Endometrial microvascular endothelial cells (primary cell): ENCODE results near the gene APC2. TPM values are rescaled to one million over a fixed set of nuclear protein-coding genes. Genes with fewer than 3 reads are reported as not detected.
"Not testable (repeated sequence)": the region's sequence is repeated elsewhere in the genome, so short reads cannot be mapped to it uniquely, and the experiment has no call there.

Source experiments
- in situ Hi-C: cut with HindIII; loops from 2 replicates; pipeline ENCODE4 v1.10.0; 2017; ENCODE audit warnings: low sequenced_read_pairs, low pct_unique_long_range_greater_than_20kb; ENCODE audit errors: inconsistent ontology term
- total RNA-seq: library from RNA; depleted of rRNA; stranded (reverse); fragments of >200 nt; gene quantifications from one replicate; pipeline ENCODE4 v1.2.3, GENCODE V29; 2015; ENCODE audit errors: inconsistent ontology term

APC2 gene
- total RNA-seq, 1 donor from 2014 or later, result not detected

DNA sequence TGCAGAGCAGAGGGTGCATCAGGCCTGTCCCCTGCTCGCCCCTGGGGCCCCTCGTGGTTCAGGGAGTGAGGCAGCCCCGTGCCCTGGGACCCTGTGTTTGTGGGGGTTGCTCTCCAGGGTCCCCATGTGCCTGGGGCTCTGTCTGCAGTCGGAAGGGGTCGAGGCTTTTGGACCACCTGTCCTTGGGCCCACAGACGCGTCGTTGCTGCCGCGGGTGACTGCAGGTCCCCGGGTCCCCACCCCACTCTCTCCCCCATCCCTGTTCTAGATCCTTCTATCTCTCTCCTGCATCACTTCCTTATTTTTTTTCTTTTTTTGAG, 38.3 kb downstream of the APC2 start:
- in situ Hi-C loops, result no loop called here

DNA sequence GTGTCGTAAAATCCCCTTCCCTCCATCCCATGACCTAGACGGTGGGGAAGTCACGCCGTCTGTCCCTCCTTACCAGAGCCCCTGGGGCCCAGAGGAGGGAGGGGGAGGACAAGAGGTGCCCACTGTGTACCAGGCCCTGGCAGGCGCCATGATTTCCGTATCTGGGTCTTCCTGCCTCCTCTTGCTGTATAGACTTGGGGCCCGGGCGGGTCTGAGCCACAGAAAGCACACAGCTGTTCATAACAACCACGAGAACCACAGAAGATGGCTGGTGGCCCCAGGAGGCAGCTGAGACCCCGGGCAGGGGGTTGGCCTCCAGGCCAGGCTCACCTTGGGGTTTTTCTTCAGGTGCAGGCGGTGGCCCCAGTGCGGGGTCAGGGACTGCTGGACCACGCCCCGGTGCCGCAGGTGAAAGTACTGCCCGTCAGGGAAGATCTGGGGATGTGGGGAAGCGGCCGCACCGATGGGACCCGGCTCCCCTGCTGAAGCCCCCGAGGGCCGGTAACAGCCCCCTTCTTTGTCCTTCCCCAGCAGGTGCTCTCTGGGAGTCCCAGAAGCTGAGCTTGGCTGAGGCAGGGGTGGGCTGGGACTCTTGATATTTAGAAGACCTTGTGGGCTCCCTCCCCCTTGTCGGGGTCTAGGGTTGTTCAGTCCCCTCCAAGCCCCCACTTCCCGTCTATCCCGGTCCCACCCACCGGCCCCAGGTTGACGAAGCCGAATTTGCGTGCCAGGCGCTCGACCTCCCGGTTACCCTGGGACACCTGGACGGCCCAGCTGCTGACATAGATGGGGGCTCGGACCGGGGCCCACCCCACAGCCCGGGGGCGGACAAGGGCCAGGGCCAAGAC, 39.8 kb downstream of the APC2 start:
- in situ Hi-C loops, result no loop called here

DNA sequence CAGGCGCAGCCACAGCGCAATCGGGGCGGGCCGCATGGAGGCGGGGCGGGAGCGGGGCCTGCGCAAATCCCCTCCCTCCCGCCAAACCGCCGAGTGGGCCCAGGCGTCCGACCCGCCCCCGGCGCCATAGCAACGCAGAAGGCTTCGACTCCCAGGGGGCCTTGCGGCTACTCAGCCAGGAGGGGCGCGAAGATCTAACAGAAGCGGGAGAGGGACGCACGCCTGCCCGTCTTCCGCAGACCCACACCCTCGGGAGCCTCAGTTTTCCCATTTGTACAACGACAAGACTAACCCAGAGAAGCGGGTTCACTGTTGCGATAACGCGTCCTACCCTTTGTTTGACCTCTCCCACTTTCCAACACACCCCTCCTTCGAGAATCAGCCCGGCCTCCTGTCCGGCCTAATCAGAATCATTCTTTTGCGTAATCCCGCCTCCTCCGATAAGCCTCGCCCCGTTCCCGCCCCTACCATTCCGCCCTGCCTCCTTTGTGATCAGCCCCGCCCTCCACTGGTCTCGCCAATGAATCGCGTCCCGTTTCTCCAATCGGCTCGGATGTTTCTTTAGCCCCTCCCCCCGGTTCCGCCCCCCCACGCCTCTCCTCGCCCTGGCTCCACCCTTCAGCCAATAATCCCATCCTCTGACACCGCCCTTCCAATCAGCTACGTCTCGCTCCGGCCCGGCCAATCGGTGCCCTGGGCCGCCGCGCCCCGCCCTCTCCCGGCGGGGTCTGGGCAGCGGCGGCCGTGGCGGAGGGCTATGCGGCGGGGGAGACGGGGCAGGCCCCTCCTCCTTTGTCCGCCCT, 40.6 kb downstream of the APC2 start, which contains the start of gene PCSK4:
PCSK4 (minus strand) TSS at position 40 of the 803 bp plus-strand sequence; CDS start at position 36, 4 bp downstream.
- in situ Hi-C loops, result no loop called here

DNA sequence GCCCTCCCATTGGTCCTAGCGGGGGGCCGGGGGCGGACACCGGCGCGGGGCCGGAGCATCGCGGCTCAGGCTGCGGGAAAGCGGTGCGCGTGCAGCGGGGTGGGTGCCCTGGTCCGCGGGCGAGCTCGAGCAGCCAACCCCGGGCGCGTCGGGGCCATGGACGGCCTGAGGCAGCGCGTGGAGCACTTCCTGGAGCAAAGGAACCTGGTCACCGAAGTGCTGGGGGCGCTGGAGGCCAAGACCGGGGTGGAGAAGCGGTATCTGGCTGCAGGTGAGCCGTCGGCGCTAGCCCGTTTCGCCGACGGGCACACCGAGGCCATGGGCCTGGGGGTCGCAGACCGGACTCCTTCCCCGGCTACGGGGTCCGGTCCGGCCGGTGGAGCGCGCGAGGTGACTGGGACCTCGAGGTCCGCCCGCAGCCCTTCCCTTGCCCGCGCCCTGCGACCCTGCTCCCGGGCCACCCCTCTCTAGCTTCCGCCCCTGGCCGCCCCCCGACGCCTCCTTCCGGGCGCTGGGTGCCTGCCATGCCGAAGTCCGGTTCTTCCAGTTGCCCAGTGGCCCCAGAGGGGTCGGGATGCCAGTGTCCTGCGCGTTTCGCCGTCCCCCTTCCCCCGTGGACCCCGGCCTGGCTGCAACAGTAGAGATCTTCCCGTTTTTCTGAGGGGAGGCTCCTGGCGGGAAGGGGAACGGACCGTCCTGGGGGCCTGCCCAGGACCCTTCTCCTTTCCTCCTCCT, 41.4 kb downstream of the APC2 start, which contains the start of gene REEP6:
REEP6 (plus strand) TSS at position 68 of the 735 bp plus-strand sequence; CDS start at position 157, 89 bp downstream.
- in situ Hi-C loops, result no loop called here

DNA sequence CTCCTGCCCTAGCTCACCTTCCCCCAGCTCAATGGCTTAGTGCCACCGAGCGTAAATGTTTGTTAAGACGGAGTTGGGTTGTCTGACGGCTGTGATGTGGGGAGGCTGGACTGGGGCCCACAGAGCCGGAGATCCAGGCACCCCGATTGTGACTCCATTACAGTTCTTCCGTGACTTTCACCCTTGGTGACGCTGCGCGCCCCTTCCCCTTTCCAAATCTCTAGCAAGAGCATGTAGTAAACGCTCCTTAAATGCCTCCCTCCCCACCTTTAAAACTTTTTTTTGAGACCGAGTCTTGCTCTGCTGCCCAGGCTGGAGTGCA, 41.9 kb downstream of the APC2 start:
- in situ Hi-C loops, result no loop called here

DNA sequence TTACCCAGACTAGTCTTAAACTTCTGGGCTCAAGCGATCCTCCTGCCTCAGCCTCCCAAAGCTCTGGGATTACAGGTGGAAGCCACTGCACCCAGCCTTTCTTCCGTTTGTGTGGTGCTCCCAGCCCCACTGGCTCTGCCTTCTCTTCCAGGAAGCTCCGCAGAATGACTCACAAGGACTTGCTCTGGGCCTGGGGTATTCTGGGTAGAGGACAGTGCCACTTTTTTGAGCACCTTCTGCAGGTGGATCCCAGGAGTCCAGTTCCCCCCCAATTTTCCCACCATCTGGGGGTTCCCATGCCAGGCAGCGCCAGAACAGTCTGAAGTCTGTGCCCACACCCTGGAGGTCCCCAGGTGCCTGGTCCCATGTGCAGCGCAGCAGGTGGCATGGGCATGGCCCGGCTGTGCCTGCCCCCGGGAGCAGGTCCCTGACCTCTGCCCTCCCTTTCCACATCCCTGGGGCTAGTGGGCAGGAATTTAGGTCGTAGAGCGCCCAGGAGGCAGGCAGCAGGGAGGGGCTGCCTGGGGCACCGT, 42.6 kb downstream of the APC2 start:
- in situ Hi-C loops, result no loop called here

DNA sequence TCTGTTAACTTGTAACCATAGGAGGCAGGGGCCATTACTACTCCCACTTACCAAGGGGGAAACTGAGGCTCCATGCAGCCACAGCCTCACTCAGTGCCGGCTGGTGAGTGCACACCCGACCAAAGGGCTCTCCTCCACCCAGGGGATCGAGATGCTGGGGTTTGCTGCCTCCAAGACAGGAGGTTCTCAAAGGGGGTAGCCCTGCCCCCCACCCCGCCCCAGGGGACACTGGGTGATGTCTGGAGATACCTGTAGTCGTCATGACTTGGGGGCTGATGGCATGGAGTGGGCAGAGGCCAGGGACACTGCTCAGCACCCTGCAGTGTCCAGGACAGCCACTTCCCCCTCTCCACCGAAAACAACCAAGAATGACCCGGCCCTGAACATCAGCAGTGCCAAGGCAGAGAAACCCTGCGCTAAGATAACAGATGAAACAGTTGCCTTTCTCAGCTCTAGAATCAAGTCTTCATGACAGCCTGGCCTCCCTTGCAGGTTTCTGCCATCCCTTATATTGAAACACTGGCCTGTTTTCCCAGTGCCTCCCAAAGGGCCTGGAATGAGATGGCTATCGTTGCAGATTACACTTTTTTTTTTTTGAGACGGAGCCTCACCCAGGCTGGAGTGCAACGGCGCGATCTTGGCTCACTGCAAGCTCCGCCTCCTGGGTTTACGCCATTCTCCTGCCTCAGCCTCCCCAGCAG, 44.3 kb downstream of the APC2 start:
- in situ Hi-C loops, result no loop called here

DNA sequence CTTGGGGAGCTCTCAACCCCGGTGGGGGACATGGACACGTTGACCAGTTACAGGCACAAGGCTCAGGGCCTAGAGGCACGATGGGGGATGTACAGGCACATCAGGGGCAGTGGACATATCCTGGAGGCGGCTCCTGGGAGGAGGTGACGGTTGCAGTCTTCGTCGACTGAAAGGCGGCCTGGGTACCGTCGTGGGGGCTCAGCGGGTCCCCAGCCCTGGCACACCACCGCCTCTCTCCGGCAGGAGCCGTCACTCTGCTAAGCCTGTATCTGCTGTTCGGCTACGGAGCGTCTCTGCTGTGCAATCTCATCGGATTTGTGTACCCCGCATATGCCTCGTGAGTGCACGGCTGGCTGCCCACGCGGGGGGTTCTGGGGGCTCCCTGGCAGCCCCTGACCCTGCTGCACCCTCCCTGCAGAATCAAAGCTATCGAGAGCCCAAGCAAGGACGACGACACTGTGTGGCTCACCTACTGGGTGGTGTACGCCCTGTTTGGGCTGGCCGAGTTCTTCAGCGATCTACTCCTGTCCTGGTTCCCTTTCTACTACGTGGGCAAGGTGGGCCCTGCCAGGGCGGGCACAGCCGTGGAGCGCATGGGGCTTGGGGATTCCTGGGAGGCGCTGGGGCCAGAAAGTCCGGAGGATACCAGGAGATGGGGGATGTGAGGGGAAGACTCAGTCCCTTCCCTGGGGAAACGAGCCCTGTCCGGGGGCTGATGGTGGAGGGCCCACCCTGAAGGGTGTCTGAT, 45.3 kb downstream of the APC2 start:
- in situ Hi-C loops, result no loop called here

DNA sequence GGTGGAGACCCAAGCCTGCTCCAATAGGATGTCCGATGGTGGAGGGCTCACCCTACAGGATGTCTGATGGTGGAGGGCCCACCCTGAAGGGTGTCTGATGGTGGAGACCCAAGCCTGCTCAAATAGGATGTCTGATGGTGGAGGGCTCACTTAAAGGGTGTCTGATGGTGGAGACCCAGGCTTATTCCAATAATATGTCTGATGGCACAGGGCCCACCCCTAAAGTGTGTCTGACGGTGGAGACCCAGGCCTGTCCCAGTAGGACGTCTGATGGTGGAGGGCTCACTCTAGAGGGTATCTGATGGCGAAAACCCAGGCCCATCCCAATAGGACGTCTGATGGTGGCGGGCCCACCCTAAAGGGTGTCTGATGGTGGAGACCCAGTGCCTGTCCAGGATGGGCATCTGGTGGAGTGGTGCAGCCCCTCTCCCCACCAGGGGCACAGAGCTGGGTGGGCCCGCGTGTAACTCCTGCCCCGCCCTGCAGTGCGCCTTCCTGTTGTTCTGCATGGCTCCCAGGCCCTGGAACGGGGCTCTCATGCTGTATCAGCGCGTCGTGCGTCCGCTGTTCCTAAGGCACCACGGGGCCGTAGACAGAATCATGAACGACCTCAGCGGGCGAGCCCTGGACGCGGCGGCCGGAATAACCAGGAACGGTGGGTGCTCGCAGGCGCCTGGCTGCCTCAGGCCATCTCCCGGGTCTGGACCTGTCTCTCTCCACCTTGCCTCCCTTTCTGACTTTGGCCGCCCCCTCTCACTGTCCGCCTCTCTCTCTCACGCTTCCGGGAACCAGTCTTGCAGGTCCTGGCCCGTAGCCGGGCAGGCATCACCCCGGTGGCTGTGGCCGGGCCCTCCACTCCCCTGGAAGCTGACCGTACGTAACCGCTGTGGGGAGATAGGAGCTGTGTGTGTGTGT, 46.1 kb downstream of the APC2 start:
- in situ Hi-C loops, result no loop called here

DNA sequence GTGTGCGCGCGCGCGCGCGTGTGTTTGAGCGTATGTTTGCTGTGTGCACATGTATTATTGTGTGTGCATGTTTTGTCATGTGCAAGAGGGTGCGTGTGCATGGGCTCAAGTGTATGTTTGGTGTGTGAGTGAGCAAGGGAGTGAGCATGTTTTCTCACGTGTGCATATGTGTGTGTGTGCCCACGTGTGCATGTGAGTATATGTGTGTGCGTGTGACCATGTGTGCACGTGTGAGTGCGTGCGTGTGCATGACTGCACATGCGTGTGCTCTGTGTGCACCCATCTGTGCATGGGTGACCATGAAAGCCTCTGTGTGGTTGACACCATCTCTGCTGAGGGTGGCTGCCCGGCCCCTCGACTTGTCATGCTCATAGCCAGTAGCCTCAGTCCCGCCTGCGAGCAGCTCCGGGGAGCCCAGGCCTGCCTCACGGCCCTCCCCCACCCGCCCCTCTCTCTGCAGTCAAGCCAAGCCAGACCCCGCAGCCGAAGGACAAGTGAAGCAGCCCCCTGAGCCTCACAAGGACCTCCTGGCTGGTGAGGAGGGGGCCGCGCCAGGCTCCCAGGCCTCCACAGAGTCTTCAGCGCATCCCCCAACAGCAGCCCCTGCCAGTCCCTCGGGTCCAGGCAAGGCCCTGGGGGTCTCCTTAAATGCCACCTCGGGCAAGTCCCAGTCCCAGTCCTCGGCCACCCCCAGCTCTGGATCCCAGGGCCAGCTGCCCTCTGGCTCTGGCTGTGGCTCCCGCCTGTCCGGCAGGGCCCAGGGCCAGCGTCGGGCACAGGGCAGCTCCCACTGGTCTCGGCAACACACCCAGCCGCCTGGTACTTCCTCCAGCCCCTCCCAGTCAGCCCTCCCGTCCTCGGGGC, 47.0 kb downstream of the APC2 start:
- in situ Hi-C loops, result no loop called here

DNA sequence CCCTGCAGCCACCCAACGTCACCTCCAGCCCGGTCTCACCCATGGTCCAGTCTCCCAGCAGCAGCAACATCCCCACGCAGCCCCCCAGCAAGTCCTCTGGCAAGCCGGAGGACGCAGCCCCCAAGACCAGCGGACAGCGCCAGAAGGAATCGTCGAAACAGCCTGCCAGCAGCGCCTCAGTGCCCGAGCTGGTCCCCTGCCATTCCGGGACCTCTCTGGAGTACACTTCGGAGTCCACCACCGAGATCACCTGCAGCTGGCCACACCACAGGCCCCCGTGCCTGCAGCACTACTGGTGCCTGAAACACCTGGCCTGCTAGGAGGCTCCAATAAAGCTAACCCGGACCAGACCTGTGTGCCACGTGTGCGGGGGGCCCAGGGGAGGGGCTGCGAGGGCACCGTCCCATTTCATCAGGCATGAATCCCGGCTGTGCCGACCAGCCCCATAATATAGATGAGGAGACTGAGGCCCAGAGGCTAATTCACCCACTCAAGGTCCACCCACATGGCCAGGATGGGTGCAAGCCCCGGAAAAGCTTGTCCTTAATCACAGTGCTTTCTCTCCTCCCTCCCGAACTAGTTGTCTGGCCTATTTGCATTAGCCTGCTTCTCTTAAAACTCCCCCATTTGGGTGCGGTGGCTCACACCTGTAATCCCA, 47.8 kb downstream of the APC2 start:
- in situ Hi-C loops, result no loop called here

DNA sequence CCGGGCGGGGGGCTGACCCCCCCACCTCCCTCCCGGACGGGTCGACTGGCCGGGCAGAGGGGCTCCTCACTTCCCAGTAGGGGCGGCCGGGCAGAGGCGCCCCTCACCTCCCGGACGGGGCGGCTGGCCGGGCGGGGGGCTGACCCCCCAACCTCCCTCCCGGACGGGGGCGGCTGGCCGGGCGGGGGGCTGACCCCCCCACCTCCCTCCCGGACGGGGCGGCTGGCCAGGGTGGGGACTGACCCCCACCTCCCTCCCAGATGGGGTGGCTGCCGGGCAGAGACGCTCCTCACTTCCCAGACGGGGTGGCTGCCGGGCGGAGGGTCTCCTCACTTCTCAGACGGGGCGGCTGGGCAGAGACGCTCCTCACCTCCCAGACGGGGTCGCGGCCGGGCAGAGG, 49.3 kb downstream of the APC2 start:
- in situ Hi-C loops, result not testable (repeated sequence)

DNA sequence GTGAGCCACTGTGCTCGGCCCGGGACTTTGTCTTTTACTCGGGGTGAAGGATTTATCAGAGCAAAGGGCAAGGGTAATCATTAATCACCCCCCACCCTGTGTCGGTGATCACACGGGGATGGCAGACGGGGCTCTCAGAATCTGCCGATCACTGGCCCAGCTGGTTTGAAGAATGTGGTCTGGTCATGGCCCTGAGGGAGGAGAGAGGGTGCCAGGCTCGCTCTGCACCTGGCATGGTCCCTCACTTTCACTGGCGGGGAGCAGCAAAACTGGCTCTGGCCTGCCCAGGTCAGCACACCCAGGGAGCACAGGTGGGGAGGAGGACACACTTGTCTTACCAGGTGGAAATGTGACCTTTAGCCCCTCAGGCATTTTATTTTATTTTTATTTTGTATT, 51.3 kb downstream of the APC2 start:
- in situ Hi-C loops, result no loop called here

DNA sequence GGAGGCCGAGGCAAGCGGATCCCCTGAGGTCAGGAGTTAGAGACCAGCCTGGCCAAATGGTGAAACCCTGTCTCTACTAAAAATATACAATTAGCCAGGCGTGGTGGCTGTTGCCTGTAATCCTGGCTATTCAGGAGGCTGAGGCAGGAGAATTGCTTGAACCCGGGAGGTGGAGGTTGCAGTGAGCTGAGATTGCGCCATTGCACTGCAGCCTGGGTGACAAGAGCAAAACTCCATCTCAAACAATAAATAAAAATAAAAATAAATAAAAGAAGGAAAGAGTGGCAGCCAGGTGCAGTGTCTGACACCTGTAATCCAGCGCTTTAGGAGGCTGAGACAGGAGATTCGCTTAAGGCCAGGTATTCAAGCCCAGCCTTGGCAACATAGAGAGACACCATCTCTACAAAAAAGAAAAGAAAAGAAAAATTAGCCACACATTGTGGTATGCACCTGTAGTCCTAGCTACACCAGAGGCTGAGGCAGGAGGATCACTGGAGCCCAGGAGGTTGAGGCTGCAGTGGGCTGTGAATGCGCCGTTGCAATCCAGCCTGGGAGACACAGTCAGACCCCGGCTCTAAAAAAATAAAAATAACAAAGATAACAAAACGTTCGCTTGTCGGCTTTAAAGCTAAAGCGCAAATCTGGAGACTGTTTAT, 52.6 kb downstream of the APC2 start:
- in situ Hi-C loops, result no loop called here
